Tibial nerve (tissue), 4 donors: ENCODE measurements around the gene GRAP.
"Not testable (repeated sequence)": the region's sequence is repeated elsewhere in the genome, so short reads cannot be mapped to it uniquely, and the experiment has no call there.

ENCODE experiments used
- EP300 ChIP-seq, 2 donors: sonication (generic); formaldehyde crosslinking; IDR thresholded peaks; one replicate each; pipeline ENCODE4 v1.6.1; 2017; ENCODE audit warnings: antibody characterized with exemption in 2 of 2, mild to moderate bottlenecking in 1 of 2
- POLR2A ChIP-seq, 2 donors: fragments of 450-650 bp; IDR thresholded peaks; one replicate each; pipeline ENCODE4 v1.6.1; 2017; ENCODE audit warnings: antibody characterized with exemption in 2 of 2, mild to moderate bottlenecking in 2 of 2, moderate library complexity in 2 of 2
- TF ChIP-seq, protein P1 (sequence below), 5 experiments: fragments of 200-600 bp in 3 of 5; fragments of 450-650 bp in 2 of 5; sonication (generic) in 3 of 5; IDR thresholded peaks; one replicate each; pipeline ENCODE4 v1.5.1; 2016 to 2019; ENCODE audit warnings: antibody characterized with exemption in 5 of 5, mild to moderate bottlenecking in 3 of 5, moderate library complexity in 2 of 5

DNA sequence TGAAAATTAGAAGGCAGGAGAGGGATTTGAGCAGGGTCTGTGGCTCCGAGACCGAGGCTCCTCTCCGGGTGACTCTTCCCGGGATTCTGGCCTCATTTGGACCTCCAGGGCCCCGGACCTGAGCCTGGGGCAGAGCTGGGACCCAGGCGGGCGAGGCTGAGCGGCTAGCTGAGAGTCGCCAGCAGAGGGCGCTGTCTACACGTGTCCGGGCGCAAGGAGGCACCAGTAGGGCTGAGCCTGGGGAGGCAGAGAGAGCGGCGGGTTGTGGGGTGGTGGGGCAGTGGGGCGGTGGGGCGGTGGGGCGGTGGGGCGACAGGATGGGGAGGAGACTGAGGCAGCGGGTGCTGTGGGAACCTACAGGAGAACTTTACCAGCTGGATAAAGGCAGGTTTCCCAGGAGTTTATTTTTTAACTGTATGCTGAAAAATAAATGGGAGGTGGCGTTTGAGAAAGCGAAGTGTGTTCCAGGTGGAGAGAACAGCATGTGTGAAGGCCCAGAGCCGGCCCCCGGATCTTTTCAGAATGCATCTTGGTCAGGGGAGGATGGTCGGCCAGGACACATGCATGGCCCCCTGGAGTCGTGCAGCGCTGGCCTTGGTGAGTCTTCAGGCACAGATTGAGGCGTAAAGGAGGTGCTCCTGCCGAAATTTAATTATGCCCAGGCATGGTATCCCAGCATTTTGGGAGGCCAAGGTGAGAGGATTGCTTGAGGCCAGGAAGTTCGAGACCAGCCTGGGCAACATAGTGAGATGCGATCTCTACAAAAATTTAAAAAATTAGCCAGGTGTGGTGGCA is 29.8 kb upstream of the GRAP start:
- TF ChIP-seq, protein P1, sequence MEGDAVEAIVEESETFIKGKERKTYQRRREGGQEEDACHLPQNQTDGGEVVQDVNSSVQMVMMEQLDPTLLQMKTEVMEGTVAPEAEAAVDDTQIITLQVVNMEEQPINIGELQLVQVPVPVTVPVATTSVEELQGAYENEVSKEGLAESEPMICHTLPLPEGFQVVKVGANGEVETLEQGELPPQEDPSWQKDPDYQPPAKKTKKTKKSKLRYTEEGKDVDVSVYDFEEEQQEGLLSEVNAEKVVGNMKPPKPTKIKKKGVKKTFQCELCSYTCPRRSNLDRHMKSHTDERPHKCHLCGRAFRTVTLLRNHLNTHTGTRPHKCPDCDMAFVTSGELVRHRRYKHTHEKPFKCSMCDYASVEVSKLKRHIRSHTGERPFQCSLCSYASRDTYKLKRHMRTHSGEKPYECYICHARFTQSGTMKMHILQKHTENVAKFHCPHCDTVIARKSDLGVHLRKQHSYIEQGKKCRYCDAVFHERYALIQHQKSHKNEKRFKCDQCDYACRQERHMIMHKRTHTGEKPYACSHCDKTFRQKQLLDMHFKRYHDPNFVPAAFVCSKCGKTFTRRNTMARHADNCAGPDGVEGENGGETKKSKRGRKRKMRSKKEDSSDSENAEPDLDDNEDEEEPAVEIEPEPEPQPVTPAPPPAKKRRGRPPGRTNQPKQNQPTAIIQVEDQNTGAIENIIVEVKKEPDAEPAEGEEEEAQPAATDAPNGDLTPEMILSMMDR (IDR thresholded peaks at IDR 0.05), result not testable (repeated sequence)
- TF ChIP-seq EP300, POLR2A (IDR thresholded peaks at IDR 0.05): not testable (repeated sequence)
